ENCODE data around the gene ABCC8. TPM values are rescaled to one million over a fixed set of nuclear protein-coding genes. Genes with fewer than 3 reads are reported as not detected.

The ABCC8 gene
- polyA plus RNA-seq, 3 donors = not detected

DNA sequence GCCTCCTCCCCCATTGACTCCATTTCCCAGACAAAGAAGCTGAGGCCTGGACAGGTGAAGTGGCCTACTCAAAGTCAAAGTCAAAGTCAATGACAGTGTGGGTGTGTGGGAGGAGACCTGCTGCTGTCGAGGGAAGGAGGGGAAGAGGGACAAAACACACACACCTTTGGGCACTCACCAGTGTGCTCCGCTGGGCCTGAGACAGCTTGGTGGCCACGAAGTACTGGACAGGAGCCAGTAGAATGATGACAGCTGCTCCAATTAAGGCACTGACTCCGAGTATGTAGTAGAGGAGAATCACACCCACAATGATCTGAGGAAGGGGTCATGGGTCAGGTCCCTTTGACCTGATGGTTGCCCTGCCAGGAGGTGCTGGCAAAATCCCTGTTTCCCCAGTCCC lies 33.6 kb downstream of the ABCC8 start:
- Histone ChIP-seq H2AFZ (ENCODE audit: insufficient read depth, low read depth, low read length, poor library complexity, severe bottlenecking) (no peak overlapping the region), H3K4me1 (ENCODE audit: control insufficient read depth in 1 of 2, insufficient read depth in 2 of 2, low read length in 2 of 2) (no peaks in the 10 kb centered on the region), H4K20me1 (ENCODE audit: insufficient read depth, low read length) (no peaks in the 10 kb centered on the region), H3K27ac (ENCODE audit: low read depth in 1 of 2, low read length in 2 of 2) (no peak overlapping the region), H3K9ac (ENCODE audit: insufficient read depth, low read length, poor library complexity, severe bottlenecking) (no peak overlapping the region), H3K36me3 (replicated peaks in 1 of 2; ENCODE audit: control insufficient read depth in 1 of 2, insufficient read depth in 2 of 2, low read length in 2 of 2) (no peaks in the 10 kb centered on the region), H3K4me3 (replicated peaks in 1 of 3; ENCODE audit: low read depth in 2 of 3, low read length in 3 of 3) (no peak overlapping the region), H3K79me2 (ENCODE audit: insufficient read depth, low read length) (no peaks in the 10 kb centered on the region), H3K9me3 (replicated peaks in 1 of 2; ENCODE audit: control insufficient read depth in 1 of 2, insufficient read depth in 1 of 2, low read length in 2 of 2) (no peaks in the 10 kb centered on the region), H3K4me2 (replicated peaks; ENCODE audit: extremely low read depth, low read length, poor library complexity, severe bottlenecking) (no peak overlapping the region), H3K27me3 (ENCODE audit: control insufficient read depth in 2 of 2, insufficient read depth in 2 of 2, low read length in 2 of 2) (no peaks in the 10 kb centered on the region)
- intact Hi-C loops (cut with micrococcal nuclease) = no loop called here
- TF ChIP-seq, protein P1, sequence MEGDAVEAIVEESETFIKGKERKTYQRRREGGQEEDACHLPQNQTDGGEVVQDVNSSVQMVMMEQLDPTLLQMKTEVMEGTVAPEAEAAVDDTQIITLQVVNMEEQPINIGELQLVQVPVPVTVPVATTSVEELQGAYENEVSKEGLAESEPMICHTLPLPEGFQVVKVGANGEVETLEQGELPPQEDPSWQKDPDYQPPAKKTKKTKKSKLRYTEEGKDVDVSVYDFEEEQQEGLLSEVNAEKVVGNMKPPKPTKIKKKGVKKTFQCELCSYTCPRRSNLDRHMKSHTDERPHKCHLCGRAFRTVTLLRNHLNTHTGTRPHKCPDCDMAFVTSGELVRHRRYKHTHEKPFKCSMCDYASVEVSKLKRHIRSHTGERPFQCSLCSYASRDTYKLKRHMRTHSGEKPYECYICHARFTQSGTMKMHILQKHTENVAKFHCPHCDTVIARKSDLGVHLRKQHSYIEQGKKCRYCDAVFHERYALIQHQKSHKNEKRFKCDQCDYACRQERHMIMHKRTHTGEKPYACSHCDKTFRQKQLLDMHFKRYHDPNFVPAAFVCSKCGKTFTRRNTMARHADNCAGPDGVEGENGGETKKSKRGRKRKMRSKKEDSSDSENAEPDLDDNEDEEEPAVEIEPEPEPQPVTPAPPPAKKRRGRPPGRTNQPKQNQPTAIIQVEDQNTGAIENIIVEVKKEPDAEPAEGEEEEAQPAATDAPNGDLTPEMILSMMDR (IDR thresholded peaks at IDR 0.05) = no peak
- Mint-ChIP-seq H3K9me3 (no peaks in the 10 kb centered on the region), H3K36me3 (no peaks in the 10 kb centered on the region), H3K4me3 (no peak overlapping the region), H3K4me1 (peaks cover 6% of the 10 kb centered on the region), H3K27ac (no peak overlapping the region), H3K27me3 (ENCODE audit: low read depth in 3 of 3) (peaks cover 7 to 10% (median 8%) of the 10 kb centered on the region in 3 donors)
- WGBS (ENCODE audit: insufficient coverage) = 76% methylated on average over 2 of the region's 4 CpGs
- no peak for DNase-seq

DNA sequence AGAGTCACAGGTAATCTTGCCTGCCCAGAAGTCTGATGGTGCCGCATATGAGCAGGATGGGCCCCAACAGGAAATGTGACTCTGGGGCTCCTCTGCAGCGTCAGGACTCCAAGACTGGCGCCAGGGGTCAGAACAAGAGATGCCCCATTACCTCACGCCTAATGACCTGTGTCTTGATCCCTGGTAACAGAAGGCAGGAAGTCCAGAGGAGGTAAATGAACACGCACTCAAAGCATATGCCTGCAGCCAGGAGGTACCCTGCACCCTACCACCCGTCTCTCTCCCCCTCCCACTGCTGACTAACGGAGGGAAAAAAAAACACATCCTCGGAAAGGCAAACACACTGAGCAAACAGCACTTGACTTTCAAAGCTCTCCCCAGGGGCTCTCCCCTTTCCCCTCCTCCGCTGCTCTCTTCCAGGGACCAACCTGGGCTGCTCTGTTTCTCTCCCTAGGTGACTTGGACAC lies 37.3 kb downstream of the ABCC8 start:
- Histone ChIP-seq H3K4me2 (replicated peaks; ENCODE audit: extremely low read depth, low read length, poor library complexity, severe bottlenecking) (no peak overlapping the region), H4K20me1 (ENCODE audit: insufficient read depth, low read length) (no peaks in the 10 kb centered on the region), H3K27me3 (ENCODE audit: control insufficient read depth in 2 of 2, insufficient read depth in 2 of 2, low read length in 2 of 2) (no peaks in the 10 kb centered on the region), H3K27ac (ENCODE audit: low read depth in 1 of 2, low read length in 2 of 2) (no peak overlapping the region), H3K36me3 (replicated peaks in 1 of 2; ENCODE audit: control insufficient read depth in 1 of 2, insufficient read depth in 2 of 2, low read length in 2 of 2) (no peaks in the 10 kb centered on the region), H2AFZ (ENCODE audit: insufficient read depth, low read depth, low read length, poor library complexity, severe bottlenecking) (no peak overlapping the region), H3K79me2 (ENCODE audit: insufficient read depth, low read length) (no peaks in the 10 kb centered on the region), H3K9ac (ENCODE audit: insufficient read depth, low read length, poor library complexity, severe bottlenecking) (no peak overlapping the region), H3K9me3 (replicated peaks in 1 of 2; ENCODE audit: control insufficient read depth in 1 of 2, insufficient read depth in 1 of 2, low read length in 2 of 2) (no peaks in the 10 kb centered on the region), H3K4me3 (replicated peaks in 1 of 3; ENCODE audit: low read depth in 2 of 3, low read length in 3 of 3) (no peak overlapping the region), H3K4me1 (ENCODE audit: control insufficient read depth in 1 of 2, insufficient read depth in 2 of 2, low read length in 2 of 2) (no peaks in the 10 kb centered on the region)
- Mint-ChIP-seq H3K4me3 (no peak overlapping the region), H3K9me3 (no peaks in the 10 kb centered on the region), H3K27me3 (ENCODE audit: low read depth in 3 of 3) (peaks cover 7 to 10% (median 10%) of the 10 kb centered on the region in 3 donors), H3K36me3 (no peaks in the 10 kb centered on the region), H3K4me1 (peaks cover 8% of the 10 kb centered on the region), H3K27ac (peak overlapping the region in 1 of 7 donors; percentile 47)
- no peak for DNase-seq
- intact Hi-C loops (cut with micrococcal nuclease) = no loop called here
- TF ChIP-seq, protein P1 (IDR thresholded peaks at IDR 0.05) = no peak
- 22% methylated on average over 7 of the region's 9 CpGs for WGBS (ENCODE audit: insufficient coverage)

All from CD14-positive monocyte (primary cell).